GM10248 (cell line): ENCODE data around the gene NFKBIE.

Experiments used
- CTCF ChIA-PET: fragments of 300-600 bp; sonication (Branson Sonifier 250); formaldehyde crosslinking; extraction: SDS; loops from one replicate; lab custom pipeline; 2021; ENCODE audit warnings: antibody characterized with exemption; lab: Yijun Ruan, JAX
- POLR2A ChIA-PET: fragments of 350-650 bp; sonication (Branson Sonifier 250); formaldehyde crosslinking; extraction: SDS; loops from one replicate; lab custom pipeline; 2020; ENCODE audit warnings: antibody characterized with exemption; lab: Yijun Ruan, JAX
- DNase-seq: peaks from one replicate; pipeline ENCODE4 v3.0.0; 2012; ENCODE audit errors: extremely low spot score
- TF ChIP-seq, protein P1 (sequence below): IDR thresholded peaks from 2 replicates; pipeline ENCODE4 v1.5.1; 2012; ENCODE audit warnings: mild to moderate bottlenecking, low read depth; ENCODE audit errors: extremely low read depth, missing control alignments, control extremely low read depth

Gene NFKBIE

DNA sequence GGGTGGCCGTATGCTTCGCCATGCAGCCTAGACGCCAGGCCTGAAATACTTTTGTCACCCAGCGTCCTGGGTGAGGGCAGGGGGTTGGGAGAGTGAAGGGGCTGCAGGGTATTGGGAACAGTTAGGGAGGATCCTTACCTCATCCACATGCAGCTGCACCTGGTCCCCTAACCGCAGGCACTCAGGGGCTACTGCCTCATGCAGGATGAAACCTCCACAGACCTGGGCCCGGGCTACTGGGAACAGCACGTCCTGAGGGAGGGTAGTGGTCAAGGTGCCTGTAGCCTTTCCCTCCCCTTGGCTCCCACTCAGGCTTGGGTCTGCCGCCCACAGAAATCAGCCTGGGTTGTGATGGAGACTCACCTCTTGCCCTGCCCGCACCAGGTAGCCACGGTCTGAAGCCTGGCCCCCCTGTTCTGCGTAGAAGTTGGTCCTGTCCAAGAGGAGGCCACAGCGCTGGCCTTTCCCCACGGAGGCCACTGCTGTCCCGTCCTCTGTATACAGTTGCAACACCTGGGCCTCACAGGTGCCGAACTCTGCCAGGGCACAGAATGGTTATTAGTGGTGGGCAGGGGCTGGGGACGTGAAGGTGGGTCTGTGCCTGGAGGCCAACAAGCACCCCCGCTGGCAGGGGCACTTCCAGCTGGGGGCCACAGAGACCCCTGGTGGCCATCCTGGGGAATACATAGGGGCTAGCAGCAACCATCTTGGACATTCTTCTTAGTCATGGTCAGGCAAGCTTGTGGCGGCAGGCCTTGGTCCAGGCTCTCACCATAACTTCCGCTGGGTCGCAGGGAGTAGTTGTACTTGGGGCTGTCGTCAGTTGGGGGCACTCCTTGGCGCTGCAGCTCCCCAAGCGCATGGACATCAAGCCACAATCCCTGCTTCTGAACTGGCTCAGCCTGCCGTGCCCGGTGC lies 39.2 kb upstream of the NFKBIE start:
- CTCF ChIA-PET, result interaction anchor here (0.6 to 13.1 kb wide), 21 partner anchors 8 to 208 kb away, joined by 3 to 182 read pairs (median 4); partner anchors contain the start of genes AARS2, NFKBIE, SLC35B2 and TMEM151B
- POLR2A ChIA-PET, result interaction anchor here (0.6 to 1.3 kb wide), 2 partner anchors 9 to 26 kb away, joined by 3 to 4 read pairs; no protein-coding TSS in a partner anchor
- peak; percentile 79 for DNase-seq
- TF ChIP-seq, protein P1, sequence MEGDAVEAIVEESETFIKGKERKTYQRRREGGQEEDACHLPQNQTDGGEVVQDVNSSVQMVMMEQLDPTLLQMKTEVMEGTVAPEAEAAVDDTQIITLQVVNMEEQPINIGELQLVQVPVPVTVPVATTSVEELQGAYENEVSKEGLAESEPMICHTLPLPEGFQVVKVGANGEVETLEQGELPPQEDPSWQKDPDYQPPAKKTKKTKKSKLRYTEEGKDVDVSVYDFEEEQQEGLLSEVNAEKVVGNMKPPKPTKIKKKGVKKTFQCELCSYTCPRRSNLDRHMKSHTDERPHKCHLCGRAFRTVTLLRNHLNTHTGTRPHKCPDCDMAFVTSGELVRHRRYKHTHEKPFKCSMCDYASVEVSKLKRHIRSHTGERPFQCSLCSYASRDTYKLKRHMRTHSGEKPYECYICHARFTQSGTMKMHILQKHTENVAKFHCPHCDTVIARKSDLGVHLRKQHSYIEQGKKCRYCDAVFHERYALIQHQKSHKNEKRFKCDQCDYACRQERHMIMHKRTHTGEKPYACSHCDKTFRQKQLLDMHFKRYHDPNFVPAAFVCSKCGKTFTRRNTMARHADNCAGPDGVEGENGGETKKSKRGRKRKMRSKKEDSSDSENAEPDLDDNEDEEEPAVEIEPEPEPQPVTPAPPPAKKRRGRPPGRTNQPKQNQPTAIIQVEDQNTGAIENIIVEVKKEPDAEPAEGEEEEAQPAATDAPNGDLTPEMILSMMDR, result peak; percentile 73

DNA sequence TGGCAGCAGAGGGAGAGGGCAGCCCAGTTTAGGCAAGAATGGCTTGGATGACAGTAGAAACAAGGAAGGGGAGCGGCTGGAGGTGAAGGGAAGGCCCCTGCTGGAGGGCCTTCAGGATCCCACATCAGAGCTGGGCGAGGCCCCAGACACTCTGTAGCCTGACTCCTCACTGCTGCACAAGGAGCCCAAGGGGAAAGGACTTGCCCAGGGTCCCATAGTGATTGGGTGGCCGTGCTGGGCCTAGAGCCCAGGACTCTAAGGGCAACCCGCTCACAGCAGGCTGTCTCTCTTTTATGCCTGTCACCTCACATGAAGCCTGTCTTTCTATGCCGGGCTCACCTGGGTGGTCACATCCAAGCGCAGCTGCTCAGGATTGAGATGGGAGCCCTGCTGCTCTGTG lies 38.5 kb upstream of the NFKBIE start:
- TF ChIP-seq, protein P1, result no peak
- ChIA-PET CTCF (interaction anchor here (1.0 to 13.1 kb wide), 10 partner anchors 7 to 131 kb away, joined by 3 to 182 read pairs (median 8); partner anchors contain the start of genes AARS2, NFKBIE and TMEM151B), POLR2A (no interaction called here)
- no peak for DNase-seq

DNA sequence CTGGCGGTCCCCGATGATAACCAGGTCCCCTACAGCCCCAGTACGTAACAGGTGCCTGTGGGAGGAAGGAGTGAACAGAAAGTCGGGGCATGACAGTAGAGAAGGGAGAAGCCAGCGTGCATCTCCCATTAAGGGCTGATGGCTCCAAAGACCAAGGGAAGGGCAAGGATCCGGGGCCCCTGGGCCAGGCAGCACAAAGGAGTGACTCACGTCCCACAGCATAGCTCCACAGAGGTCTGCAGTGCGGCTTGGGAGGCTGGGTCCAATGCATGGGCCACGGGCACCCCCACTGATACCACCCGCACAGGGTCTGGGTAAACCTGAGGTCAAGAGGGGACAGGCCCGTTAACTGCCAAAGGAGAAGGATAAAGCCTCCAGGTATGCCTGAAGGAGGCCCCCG lies 37.5 kb upstream of the NFKBIE start:
- DNase-seq, result no peak
- POLR2A ChIA-PET, result no interaction called here
- CTCF ChIA-PET, result interaction anchor here (0.7 to 13.1 kb wide), 9 partner anchors 8 to 130 kb away, joined by 3 to 182 read pairs (median 4); partner anchors contain the start of genes AARS2, NFKBIE and TMEM151B
- TF ChIP-seq, protein P1, result no peak

DNA sequence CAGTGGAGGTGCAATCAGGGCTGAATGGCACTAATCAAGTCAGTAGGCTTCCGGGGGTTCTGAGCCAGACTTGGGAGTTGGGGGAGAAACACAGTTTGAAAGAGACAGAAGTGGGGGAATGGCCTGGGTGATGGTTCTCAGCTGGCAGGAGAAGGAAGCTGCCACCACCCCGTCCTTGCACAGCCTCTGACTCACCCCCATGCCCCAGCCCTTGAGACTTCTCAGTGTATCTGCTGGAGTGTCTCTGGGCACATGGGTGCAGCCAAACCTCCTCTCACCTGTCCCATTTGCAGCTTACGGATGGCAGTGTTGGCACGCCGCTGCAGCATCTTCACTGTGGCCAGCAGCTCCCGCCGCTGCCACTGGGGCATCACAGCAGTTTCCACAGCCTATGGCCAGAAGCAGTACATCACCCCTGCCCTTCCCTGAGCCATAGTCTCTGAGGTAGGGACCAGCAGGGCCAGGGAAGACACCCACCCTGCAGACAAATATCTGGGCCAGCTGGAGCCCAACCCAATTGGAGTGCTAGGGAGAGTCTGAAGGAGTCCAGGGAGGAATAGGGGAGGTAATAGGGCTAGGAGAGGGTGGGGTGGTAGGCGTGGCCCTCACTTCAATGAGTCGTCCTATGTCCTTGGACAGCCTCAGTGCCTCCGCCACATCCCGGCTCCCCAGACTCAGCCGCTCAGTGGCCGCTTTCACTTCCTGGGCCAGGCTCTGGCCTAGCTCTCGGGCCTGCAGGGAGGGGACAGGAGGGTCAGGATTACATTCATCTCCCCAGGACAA lies 36.6 kb upstream of the NFKBIE start:
- ChIA-PET CTCF (interaction anchor here (1.0 to 13.1 kb wide), 6 partner anchors 8 to 36 kb away, joined by 3 to 182 read pairs (median 6); partner anchors contain the start of genes AARS2, NFKBIE and TMEM151B), POLR2A (interaction anchor here (0.6 to 1.3 kb wide), 2 partner anchors 34 to 55 kb away, joined by 3 to 8 read pairs; partner anchors contain the start of gene HSP90AB1)
- TF ChIP-seq, protein P1, result no peak
- no peak for DNase-seq

DNA sequence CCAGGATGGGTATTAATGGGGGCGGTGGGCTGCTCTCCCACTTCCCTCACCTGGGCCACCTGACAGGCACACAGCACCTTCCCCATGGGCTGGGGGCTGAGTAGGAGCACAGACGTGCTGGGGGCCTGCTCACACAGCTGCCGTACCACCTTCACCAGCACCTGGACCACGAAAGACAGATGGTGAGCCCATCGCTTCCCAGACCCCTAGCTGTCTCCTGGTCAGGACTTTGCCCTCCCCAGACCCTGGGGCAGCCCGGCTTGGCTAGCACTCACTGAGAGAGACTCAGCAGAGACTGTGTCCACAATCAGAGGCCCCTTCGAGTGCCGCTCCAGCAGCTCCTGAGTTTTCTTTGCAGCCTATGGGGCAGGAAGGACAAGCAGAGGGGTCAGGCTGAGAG lies 35.8 kb upstream of the NFKBIE start:
- DNase-seq, result no peak
- POLR2A ChIA-PET, result interaction anchor here (1.3 kb wide), 1 partner anchor 54 kb away, joined by 3 read pairs; the partner anchor contains the start of gene HSP90AB1
- TF ChIP-seq, protein P1, result no peak
- CTCF ChIA-PET, result interaction anchor here (1.5 to 13.1 kb wide), 4 partner anchors 9 to 34 kb away, joined by 3 to 182 read pairs (median 27); partner anchors contain the start of genes AARS2, NFKBIE and TMEM151B

DNA sequence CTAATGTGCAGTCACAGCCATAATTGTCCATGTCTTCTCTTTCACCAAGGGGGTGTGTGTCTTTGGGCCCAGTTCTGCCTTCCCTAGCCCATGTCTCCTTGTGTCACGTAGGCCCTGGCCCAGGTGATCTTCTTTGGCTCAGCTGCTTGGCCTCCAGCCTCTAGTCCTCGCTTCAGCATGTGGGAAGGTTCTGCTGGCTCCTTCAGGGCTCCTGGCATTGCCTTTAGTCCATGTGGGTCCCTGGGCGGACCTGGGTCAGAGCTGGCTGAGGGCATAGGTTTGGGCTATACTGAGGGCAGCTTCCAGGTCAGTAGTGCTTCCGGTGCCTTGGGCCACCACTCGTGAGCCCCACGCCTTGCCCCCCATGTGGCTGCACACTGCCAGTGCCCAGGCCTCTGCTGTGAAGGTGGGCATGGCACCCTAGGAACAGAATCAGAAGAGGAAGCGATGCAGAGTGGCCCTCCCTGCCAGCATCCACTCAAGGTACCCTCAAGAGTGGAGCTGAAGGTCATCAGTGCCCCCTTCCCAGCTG lies 35.0 kb upstream of the NFKBIE start:
- ChIA-PET CTCF (interaction anchor here (1.5 to 13.1 kb wide), 5 partner anchors 9 to 33 kb away, joined by 3 to 182 read pairs (median 11); partner anchors contain the start of genes AARS2, NFKBIE and TMEM151B), POLR2A (no interaction called here)
- DNase-seq, result no peak
- TF ChIP-seq, protein P1, result no peak
